Astrocyte of the spinal cord (primary cell): Measurements from ENCODE around the gene PDCD6IP.

Experiments
- DNase-seq: peaks from one replicate; pipeline ENCODE4 v3.0.0; 2011; ENCODE audit warnings: low read depth, low spot score
- H3K4me3 ChIP-seq: 2 replicates; pipeline ENCODE4 v1.5.1; 2011; ENCODE audit warnings: low read depth, mild to moderate bottlenecking, low read length, moderate library complexity
- CTCF ChIP-seq: IDR thresholded peaks from 2 replicates; pipeline ENCODE4 v1.5.1; 2012; ENCODE audit warnings: low read depth, mild to moderate bottlenecking, low read length, inconsistent platforms
- in situ Hi-C: cut with HindIII; loops from 2 replicates; pipeline ENCODE4 v1.10.0; 2017; ENCODE audit warnings: low sequenced_read_pairs

Gene PDCD6IP

DNA sequence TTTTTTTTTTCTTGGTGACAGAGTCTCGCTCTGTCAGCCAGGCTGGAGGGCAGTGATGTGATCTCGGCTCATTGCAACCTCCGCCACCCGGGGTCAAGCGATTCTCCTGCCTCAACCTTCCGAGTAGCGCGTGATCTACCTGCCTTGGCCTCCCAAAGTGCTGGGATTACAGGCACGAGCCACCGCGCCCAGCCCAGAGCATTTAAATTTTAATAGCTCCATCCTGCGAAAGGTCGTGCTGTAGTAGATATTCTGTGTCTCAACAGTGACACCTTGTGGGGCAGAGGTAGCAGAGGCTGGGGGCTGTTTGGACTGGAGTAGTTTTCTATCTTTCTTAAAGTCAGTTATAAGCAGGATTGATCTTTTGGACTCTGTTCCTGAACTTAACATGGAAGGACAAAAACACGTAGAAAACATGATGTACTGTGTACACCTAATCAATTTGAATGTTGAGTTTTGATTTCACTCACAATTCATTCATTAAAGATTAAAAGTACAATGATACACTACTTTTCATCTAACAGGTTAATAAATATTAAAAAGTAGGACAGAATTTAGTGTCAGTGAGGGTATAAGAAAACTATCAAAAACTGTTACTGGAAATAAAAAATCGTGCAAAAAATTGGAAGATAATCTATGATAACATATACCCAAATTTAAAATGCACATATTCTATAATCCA is 11.0 kb upstream of the PDCD6IP start:
- peak; percentile 71 for DNase-seq
- TF ChIP-seq CTCF: peak; percentile 88
- in situ Hi-C loops: no loop called here
- H3K4me3 ChIP-seq: peak overlapping the region; percentile 39

GRCh38 chr3:33789183-33789954 is 9.1 kb upstream of the PDCD6IP start:
- DNase-seq: no peak
- in situ Hi-C loops: no loop called here

DNA sequence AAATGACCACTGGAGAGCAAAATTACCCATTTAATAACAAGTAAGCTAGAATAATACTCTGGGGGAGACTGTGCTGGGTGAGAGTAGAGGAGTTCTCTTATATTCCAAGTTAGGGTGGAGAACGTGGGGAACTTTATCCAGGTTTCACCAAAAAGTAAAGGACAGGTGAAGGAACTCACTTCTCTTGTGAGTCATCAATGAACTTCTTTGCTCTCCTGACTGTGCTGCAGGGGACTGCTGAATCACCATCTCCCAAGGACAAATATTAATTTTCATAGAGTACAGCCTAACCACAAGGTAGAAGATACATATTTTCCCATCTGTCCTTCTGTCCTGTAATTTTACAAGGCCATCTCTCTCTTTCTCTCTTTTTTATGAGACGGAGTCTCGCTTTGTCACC is 8.3 kb upstream of the PDCD6IP start:
- no peak for TF ChIP-seq CTCF
- no peak for DNase-seq
- in situ Hi-C loops: no loop called here
- no peak overlapping the region for H3K4me3 ChIP-seq

More at GRCh38 chr3:33789183-33789954, 9.1 kb upstream of the PDCD6IP start:
- no peak for TF ChIP-seq CTCF
- H3K4me3 ChIP-seq: no peak overlapping the region

- in situ Hi-C loops: no loop called here
- TF ChIP-seq CTCF: no peak
- H3K4me3 ChIP-seq: no peak overlapping the region
- no peak for DNase-seq
Observed at GRCh38 chr3:33791477-33792166, 6.8 kb upstream of the PDCD6IP start.

DNA sequence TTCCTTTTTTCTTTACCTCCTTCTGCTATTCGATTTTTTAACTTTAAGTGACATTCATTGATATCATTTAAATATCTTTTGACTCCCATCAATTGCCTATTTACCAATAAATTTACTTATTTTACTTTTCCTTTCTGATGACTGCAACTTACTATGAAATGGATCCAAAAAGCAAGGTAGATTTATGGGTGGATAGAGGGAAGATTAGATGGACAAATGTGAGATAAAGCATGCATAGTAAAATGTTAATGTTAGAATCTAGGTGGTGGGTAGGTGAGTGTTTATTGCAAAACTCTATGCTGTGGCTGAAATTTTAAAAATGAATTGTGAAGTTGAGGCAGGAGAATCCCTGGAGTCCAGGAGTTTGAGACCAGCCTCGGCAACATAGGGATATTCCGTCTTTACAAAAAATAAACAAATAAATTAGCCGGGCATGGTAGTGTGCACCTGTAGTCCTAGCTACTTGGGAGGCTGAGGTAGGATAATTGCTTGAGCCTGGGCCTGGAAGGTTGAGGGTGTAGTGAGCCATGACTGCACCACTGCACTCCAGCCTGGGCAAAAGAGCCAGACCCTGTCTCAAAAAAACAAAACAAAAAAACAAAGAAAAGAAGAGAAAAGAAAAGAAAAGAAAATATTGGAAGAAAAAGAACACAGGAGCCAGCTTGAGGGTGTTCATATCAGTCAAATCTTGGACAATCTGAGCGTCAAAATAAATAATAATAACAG is 6.1 kb upstream of the PDCD6IP start:
- DNase-seq: no peak
- no peak overlapping the region for H3K4me3 ChIP-seq
- in situ Hi-C loops: no loop called here
- TF ChIP-seq CTCF: no peak

- in situ Hi-C loops: no loop called here
- no peak for TF ChIP-seq CTCF
- no peak overlapping the region for H3K4me3 ChIP-seq
- no peak for DNase-seq
Observed at GRCh38 chr3:33795131-33795530, 3.3 kb upstream of the PDCD6IP start.
